IMR-90 (cell line): ENCODE data around the gene LRTM1.

ENCODE experiments used
- BHLHE40 ChIP-seq: fragments of 150-350 bp; IDR thresholded peaks from 2 replicates; pipeline ENCODE4 v1.6.1; 2016; ENCODE audit warnings: mild to moderate bottlenecking, low read depth, low read length
- CEBPB ChIP-seq: IDR thresholded peaks from 2 replicates; pipeline ENCODE4 v1.6.1; 2012; ENCODE audit warnings: low read depth, low read length, improper control_type of control experiment
- CTCF ChIP-seq: conservative IDR thresholded peaks from 2 replicates; pipeline ENCODE4 v1.5.1; 2012; ENCODE audit warnings: mild to moderate bottlenecking, low read depth, low read length, improper control_type of control experiment
- MAZ ChIP-seq: IDR thresholded peaks from 2 replicates; pipeline ENCODE4 v1.6.1; 2012; ENCODE audit warnings: low read depth, mild to moderate bottlenecking, low read length, improper control_type of control experiment, moderate library complexity, borderline replicate concordance
- MXI1 ChIP-seq: IDR thresholded peaks from 2 replicates; pipeline ENCODE4 v1.6.1; 2012; ENCODE audit warnings: low read depth, mild to moderate bottlenecking, low read length, moderate library complexity, borderline replicate concordance
- POLR2A ChIP-seq: IDR thresholded peaks from 2 replicates; pipeline ENCODE4 v1.6.1; 2012; ENCODE audit warnings: mild to moderate bottlenecking, low read depth, low read length
- RCOR1 ChIP-seq: IDR thresholded peaks from 2 replicates; pipeline ENCODE4 v1.6.1; 2012; ENCODE audit warnings: mild to moderate bottlenecking, low read length, improper control_type of control experiment; ENCODE audit not compliant: insufficient replicate concordance
- SMC3 ChIP-seq: fragments of 150-350 bp; IDR thresholded peaks from 2 replicates; pipeline ENCODE4 v1.6.1; 2016; ENCODE audit warnings: low read depth, mild to moderate bottlenecking, antibody characterized with exemption, low read length, moderate library complexity

GRCh38 chr3:54977439-54977838, 49.6 kb upstream of the LRTM1 start:
- no peak for TF ChIP-seq CTCF
- no peak for TF ChIP-seq POLR2A
- no peak for TF ChIP-seq BHLHE40
- TF ChIP-seq RCOR1 = no peak
- no peak for TF ChIP-seq SMC3
- no peak for TF ChIP-seq MXI1
- TF ChIP-seq MAZ = no peak
- TF ChIP-seq CEBPB = no peak
